HEK293 (cell line): ENCODE measurements around the gene WASF2.
"Not testable (repeated sequence)": the region's sequence is repeated elsewhere in the genome, so short reads cannot be mapped to it uniquely, and the experiment has no call there.

ENCODE experiments used
- CTCF ChIA-PET: fragments of 350-600 bp; formaldehyde crosslinking; extraction: SDS; loops from one replicate; lab custom pipeline; 2021; ENCODE audit warnings: antibody characterized with exemption; lab: Yijun Ruan, JAX
- POLR2A ChIA-PET: fragments of 300-600 bp; formaldehyde crosslinking; extraction: SDS; loops from one replicate; lab custom pipeline; 2020; ENCODE audit warnings: antibody characterized with exemption, inconsistent platforms; lab: Yijun Ruan, JAX
- H3K27ac ChIP-seq: fragments of 200-500 bp; sonication (Bioruptor generic); 2 replicates; pipeline ENCODE4 v1.5.1; 2014; ENCODE audit warnings: low read depth, low read length, control low read depth, inconsistent platforms; ENCODE audit errors: extremely low read depth
- H3K36me3 ChIP-seq, 2 experiments: fragments of 200-500 bp in 1 of 2; sonication (Bioruptor generic) in 1 of 2; 1 replicate in 1 of 2; 2 replicates in 1 of 2; pipeline ENCODE4 v1.5.1; 2014 to 2017; ENCODE audit warnings: inconsistent platforms in 2 of 2, low read length in 2 of 2; ENCODE audit not compliant: control insufficient read depth in 2 of 2, insufficient read depth in 1 of 2
- H3K4me1 ChIP-seq: fragments of 200-500 bp; sonication (Bioruptor generic); 2 replicates; pipeline ENCODE4 v1.5.1; 2014; ENCODE audit warnings: mild to moderate bottlenecking, low read length, inconsistent platforms; ENCODE audit not compliant: control insufficient read depth, insufficient read depth
- H3K4me3 ChIP-seq: 2 replicates; pipeline ENCODE4 v1.5.1; 2011; ENCODE audit warnings: low read depth, mild to moderate bottlenecking, control low read depth, low read length, moderate library complexity
- H3K9me3 ChIP-seq: fragments of 200-500 bp; sonication (Bioruptor generic); 2 replicates; pipeline ENCODE4 v1.5.1; 2014; ENCODE audit warnings: low read depth, low read length, inconsistent platforms; ENCODE audit not compliant: control insufficient read depth, insufficient read depth
- GFI1B ChIP-seq: fragments of 450-650 bp; formaldehyde crosslinking; IDR thresholded peaks from 2 replicates; pipeline ENCODE4 v1.5.1; 2016; ENCODE audit warnings: missing biosample characterization, missing genetic modification characterization
- GLIS1 ChIP-seq: fragments of 450-650 bp; formaldehyde crosslinking; IDR thresholded peaks from 2 replicates; pipeline ENCODE4 v1.5.1; 2016; ENCODE audit warnings: missing biosample characterization, missing genetic modification characterization
- KLF10 ChIP-seq: fragments of 450-650 bp; IDR thresholded peaks from 2 replicates; pipeline ENCODE4 v1.5.1; 2018; ENCODE audit warnings: missing biosample characterization, mild to moderate bottlenecking, missing genetic modification characterization
- REPIN1 ChIP-seq: fragments of 450-650 bp; formaldehyde crosslinking; IDR thresholded peaks from 2 replicates; pipeline ENCODE4 v1.5.1; 2017; ENCODE audit warnings: missing biosample characterization, missing genetic modification characterization, low read depth
- ZIC2 ChIP-seq: fragments of 450-650 bp; formaldehyde crosslinking; IDR thresholded peaks from 2 replicates; pipeline ENCODE4 v1.5.1; 2016; ENCODE audit warnings: missing biosample characterization, missing genetic modification characterization
- ZNF266 ChIP-seq: fragments of 450-650 bp; formaldehyde crosslinking; IDR thresholded peaks from 2 replicates; pipeline ENCODE4 v1.5.1; 2016; ENCODE audit warnings: missing biosample characterization, missing genetic modification characterization, low read depth
- ZNF274 ChIP-seq, 2 experiments: fragments of 200-500 bp in 1 of 2; fragments of 450-650 bp in 1 of 2; sonication (Bioruptor generic) in 1 of 2; formaldehyde crosslinking in 1 of 2; IDR thresholded peaks; 2 replicates each; pipeline versions ENCODE4 v1.5.1 to v1.6.1; 2014 to 2016; ENCODE audit warnings: borderline replicate concordance in 1 of 2, inconsistent platforms in 1 of 2, low read length in 1 of 2, missing biosample characterization in 1 of 2, missing genetic modification characterization in 1 of 2
- ZNF311 ChIP-seq: fragments of 450-650 bp; formaldehyde crosslinking; IDR thresholded peaks from 2 replicates; pipeline ENCODE4 v1.5.1; 2017; ENCODE audit warnings: missing biosample characterization, missing genetic modification characterization, borderline replicate concordance
- ZNF48 ChIP-seq: fragments of 450-650 bp; formaldehyde crosslinking; IDR thresholded peaks from 2 replicates; pipeline ENCODE4 v1.5.1; 2016; ENCODE audit warnings: missing biosample characterization, missing genetic modification characterization
- ZNF624 ChIP-seq: fragments of 450-650 bp; formaldehyde crosslinking; IDR thresholded peaks from 2 replicates; pipeline ENCODE4 v1.5.1; 2017; ENCODE audit warnings: missing biosample characterization, missing genetic modification characterization
- ZNF747 ChIP-seq: fragments of 450-650 bp; formaldehyde crosslinking; IDR thresholded peaks from 2 replicates; pipeline ENCODE4 v1.5.1; 2016; ENCODE audit warnings: missing biosample characterization, missing genetic modification characterization
- TF ChIP-seq, protein P1 (sequence below): fragments of 450-650 bp; formaldehyde crosslinking; IDR thresholded peaks from 2 replicates; pipeline ENCODE4 v1.5.1; 2016; ENCODE audit warnings: missing biosample characterization, missing genetic modification characterization
- TF ChIP-seq, protein P2 (sequence below): fragments of 450-650 bp; formaldehyde crosslinking; IDR thresholded peaks from 2 replicates; pipeline ENCODE4 v1.5.1; 2017; ENCODE audit warnings: missing biosample characterization, missing genetic modification characterization
- TF ChIP-seq, protein P3 (sequence below): fragments of 450-650 bp; formaldehyde crosslinking; IDR thresholded peaks from 2 replicates; pipeline ENCODE4 v1.5.1; 2016; ENCODE audit warnings: missing biosample characterization, missing genetic modification characterization
- TF ChIP-seq, protein P4 (sequence below): fragments of 450-650 bp; formaldehyde crosslinking; IDR thresholded peaks from 2 replicates; pipeline ENCODE4 v1.5.1; 2016; ENCODE audit warnings: missing biosample characterization, missing genetic modification characterization
- TF ChIP-seq, protein P5 (sequence below): fragments of 450-650 bp; formaldehyde crosslinking; IDR thresholded peaks from 2 replicates; pipeline ENCODE4 v1.5.1; 2016; ENCODE audit warnings: missing biosample characterization, missing genetic modification characterization
- TF ChIP-seq, protein P6 (sequence below): fragments of 450-650 bp; formaldehyde crosslinking; IDR thresholded peaks from 2 replicates; pipeline ENCODE4 v1.5.1; 2016; ENCODE audit warnings: missing biosample characterization, missing genetic modification characterization, borderline replicate concordance

The WASF2 gene

DNA sequence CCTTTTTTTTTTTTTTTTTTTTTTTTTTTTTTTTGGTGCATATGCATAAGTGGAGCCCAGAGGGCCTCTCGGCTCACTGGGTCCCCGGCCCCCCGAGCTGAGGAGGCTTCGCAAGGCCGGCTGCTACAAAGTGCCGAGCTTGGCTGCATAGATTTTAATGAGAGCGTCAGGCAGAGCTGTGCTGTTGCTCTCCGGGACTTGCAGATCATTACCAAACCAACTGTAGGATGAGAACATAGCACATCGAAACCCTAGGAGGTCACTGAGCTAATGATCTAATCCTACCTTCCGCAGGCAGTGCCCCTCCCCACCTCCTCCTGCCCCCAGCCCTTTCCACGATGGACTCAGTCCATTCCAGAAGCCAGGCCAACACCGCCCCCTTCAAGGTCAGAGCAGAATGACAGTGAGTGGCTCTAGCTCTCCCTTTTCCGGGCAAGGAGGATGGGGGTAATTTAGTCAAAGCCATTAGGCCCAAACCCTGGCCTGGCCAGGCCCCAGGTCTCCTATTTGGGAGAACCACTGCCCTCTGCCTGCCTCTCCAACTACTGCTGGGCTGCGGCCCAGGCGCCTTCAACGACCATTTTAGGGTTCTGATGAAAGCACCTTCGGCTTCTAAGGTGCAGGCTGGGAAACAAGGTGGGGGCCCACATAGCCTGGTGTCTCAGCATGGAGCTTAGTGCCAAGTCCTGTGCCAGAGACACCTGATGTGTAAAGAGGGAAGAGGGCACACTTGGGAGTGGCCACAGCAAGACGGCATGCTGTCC lies 84.2 kb downstream of the WASF2 start:
- H3K36me3 ChIP-seq: peaks cover 0 to 51% of the 10 kb centered on the region in 2 experiments; a peak in 2 of 3 replicates
- H3K27ac ChIP-seq, H3K4me3 ChIP-seq, H3K4me1 ChIP-seq, H3K9me3 ChIP-seq, POLR2A ChIA-PET: not testable (repeated sequence)
- TF ChIP-seq, protein P1, sequence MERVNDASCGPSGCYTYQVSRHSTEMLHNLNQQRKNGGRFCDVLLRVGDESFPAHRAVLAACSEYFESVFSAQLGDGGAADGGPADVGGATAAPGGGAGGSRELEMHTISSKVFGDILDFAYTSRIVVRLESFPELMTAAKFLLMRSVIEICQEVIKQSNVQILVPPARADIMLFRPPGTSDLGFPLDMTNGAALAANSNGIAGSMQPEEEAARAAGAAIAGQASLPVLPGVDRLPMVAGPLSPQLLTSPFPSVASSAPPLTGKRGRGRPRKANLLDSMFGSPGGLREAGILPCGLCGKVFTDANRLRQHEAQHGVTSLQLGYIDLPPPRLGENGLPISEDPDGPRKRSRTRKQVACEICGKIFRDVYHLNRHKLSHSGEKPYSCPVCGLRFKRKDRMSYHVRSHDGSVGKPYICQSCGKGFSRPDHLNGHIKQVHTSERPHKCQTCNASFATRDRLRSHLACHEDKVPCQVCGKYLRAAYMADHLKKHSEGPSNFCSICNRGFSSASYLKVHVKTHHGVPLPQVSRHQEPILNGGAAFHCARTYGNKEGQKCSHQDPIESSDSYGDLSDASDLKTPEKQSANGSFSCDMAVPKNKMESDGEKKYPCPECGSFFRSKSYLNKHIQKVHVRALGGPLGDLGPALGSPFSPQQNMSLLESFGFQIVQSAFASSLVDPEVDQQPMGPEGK (tag by site-specific recombination): peak; percentile 47; the same call in 1 of the 2 replicates
- TF ChIP-seq GLIS1 (tag by site-specific recombination): peak; percentile 29; the same call in 1 of the 2 replicates
- CTCF ChIA-PET: interaction anchor here (0.6 to 1.9 kb wide), 6 partner anchors 11 to 776 kb away, joined by 3 to 5 read pairs (median 3); no protein-coding TSS in a partner anchor

DNA sequence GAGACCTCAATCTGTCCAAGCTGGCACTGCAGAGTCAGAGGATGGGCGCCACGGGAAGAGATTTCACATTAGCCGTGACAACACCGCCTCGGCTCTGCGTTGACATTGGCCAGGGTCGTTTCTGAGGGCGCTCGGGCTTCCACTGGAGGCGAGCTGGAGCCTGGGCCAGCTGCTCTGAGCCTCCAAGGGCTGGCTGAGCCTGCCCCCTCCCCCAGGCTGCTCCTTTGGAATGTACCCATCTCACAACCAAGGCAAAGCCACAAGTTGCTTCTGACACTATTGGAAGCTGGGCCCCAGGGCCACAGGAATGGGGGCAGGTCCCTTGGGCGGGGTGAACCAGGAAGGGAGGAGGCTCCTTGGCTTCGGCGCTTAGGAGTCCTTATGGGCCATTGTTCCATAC lies 84.9 kb downstream of the WASF2 start:
- peaks cover 0 to 44% of the 10 kb centered on the region in 2 experiments; a peak in 2 of 3 replicates for H3K36me3 ChIP-seq
- no peaks in the 10 kb centered on the region for H3K4me1 ChIP-seq
- CTCF ChIA-PET: interaction anchor here (0.6 to 1.9 kb wide), 4 partner anchors 10 to 196 kb away, joined by 3 to 5 read pairs (median 3); no protein-coding TSS in a partner anchor
- H3K4me3 ChIP-seq: no peak overlapping the region
- no peaks in the 10 kb centered on the region for H3K9me3 ChIP-seq
- TF ChIP-seq, protein P2, sequence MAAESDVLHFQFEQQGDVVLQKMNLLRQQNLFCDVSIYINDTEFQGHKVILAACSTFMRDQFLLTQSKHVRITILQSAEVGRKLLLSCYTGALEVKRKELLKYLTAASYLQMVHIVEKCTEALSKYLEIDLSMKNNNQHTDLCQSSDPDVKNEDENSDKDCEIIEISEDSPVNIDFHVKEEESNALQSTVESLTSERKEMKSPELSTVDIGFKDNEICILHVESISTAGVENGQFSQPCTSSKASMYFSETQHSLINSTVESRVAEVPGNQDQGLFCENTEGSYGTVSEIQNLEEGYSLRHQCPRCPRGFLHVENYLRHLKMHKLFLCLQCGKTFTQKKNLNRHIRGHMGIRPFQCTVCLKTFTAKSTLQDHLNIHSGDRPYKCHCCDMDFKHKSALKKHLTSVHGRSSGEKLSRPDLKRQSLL (tag by site-specific recombination): no peak
- TF ChIP-seq, protein P3, sequence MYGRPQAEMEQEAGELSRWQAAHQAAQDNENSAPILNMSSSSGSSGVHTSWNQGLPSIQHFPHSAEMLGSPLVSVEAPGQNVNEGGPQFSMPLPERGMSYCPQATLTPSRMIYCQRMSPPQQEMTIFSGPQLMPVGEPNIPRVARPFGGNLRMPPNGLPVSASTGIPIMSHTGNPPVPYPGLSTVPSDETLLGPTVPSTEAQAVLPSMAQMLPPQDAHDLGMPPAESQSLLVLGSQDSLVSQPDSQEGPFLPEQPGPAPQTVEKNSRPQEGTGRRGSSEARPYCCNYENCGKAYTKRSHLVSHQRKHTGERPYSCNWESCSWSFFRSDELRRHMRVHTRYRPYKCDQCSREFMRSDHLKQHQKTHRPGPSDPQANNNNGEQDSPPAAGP (tag by site-specific recombination): no peak
- TF ChIP-seq, protein P4, sequence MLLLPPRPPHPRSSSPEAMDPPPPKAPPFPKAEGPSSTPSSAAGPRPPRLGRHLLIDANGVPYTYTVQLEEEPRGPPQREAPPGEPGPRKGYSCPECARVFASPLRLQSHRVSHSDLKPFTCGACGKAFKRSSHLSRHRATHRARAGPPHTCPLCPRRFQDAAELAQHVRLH (tag by site-specific recombination): no peak
- TF ChIP-seq, protein P5, sequence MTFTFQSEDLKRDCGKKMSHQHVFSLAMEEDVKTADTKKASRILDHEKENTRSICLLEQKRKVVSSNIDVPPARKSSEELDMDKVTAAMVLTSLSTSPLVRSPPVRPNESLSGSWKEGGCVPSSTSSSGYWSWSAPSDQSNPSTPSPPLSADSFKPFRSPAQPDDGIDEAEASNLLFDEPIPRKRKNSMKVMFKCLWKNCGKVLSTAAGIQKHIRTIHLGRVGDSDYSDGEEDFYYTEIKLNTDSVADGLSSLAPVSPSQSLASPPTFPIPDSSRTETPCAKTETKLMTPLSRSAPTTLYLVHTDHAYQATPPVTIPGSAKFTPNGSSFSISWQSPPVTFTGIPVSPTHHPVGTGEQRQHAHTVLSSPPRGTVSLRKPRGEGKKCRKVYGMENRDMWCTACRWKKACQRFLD (tag by site-specific recombination): no peak
- no peak for TF ChIP-seq ZNF274 (IDR thresholded peaks at IDR 0.05; ENCODE audit: low read length)
- TF ChIP-seq ZNF274 (tag by site-specific recombination; IDR thresholded peaks at IDR 0.05; ENCODE audit: borderline replicate concordance): no peak
- no peak for TF ChIP-seq ZNF311 (tag by site-specific recombination)
- no peak for TF ChIP-seq ZNF48 (tag by site-specific recombination)
- TF ChIP-seq ZNF624: no peak
- TF ChIP-seq ZIC2 (tag by site-specific recombination): no peak
- no peak for TF ChIP-seq ZNF266
- TF ChIP-seq, protein P6, sequence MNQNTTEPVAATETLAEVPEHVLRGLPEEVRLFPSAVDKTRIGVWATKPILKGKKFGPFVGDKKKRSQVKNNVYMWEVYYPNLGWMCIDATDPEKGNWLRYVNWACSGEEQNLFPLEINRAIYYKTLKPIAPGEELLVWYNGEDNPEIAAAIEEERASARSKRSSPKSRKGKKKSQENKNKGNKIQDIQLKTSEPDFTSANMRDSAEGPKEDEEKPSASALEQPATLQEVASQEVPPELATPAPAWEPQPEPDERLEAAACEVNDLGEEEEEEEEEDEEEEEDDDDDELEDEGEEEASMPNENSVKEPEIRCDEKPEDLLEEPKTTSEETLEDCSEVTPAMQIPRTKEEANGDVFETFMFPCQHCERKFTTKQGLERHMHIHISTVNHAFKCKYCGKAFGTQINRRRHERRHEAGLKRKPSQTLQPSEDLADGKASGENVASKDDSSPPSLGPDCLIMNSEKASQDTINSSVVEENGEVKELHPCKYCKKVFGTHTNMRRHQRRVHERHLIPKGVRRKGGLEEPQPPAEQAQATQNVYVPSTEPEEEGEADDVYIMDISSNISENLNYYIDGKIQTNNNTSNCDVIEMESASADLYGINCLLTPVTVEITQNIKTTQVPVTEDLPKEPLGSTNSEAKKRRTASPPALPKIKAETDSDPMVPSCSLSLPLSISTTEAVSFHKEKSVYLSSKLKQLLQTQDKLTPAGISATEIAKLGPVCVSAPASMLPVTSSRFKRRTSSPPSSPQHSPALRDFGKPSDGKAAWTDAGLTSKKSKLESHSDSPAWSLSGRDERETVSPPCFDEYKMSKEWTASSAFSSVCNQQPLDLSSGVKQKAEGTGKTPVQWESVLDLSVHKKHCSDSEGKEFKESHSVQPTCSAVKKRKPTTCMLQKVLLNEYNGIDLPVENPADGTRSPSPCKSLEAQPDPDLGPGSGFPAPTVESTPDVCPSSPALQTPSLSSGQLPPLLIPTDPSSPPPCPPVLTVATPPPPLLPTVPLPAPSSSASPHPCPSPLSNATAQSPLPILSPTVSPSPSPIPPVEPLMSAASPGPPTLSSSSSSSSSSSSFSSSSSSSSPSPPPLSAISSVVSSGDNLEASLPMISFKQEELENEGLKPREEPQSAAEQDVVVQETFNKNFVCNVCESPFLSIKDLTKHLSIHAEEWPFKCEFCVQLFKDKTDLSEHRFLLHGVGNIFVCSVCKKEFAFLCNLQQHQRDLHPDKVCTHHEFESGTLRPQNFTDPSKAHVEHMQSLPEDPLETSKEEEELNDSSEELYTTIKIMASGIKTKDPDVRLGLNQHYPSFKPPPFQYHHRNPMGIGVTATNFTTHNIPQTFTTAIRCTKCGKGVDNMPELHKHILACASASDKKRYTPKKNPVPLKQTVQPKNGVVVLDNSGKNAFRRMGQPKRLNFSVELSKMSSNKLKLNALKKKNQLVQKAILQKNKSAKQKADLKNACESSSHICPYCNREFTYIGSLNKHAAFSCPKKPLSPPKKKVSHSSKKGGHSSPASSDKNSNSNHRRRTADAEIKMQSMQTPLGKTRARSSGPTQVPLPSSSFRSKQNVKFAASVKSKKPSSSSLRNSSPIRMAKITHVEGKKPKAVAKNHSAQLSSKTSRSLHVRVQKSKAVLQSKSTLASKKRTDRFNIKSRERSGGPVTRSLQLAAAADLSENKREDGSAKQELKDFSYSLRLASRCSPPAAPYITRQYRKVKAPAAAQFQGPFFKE (tag by site-specific recombination): no peak
- TF ChIP-seq ZNF747 (tag by site-specific recombination): no peak
- no peak for TF ChIP-seq REPIN1 (tag by site-specific recombination)
- TF ChIP-seq GFI1B: no peak
- no peak for TF ChIP-seq KLF10 (tag by site-specific recombination)
- POLR2A ChIA-PET: no interaction called here
- H3K27ac ChIP-seq: no peak overlapping the region
